Tibial artery (tissue), 4 donors: Measurements from ENCODE around the gene GSC2.

Experiments
- DNase-seq, 2 donors: peaks; one replicate each; pipeline ENCODE4 v3.0.0-alpha.2; 2019
- H3K27ac ChIP-seq, 2 donors: fragments of 200-600 bp; sonication (generic) in 1 of 2; 1 replicate in 1 of 2; 2 replicates in 1 of 2; pipeline ENCODE4 v1.5.1; 2018 to 2019; ENCODE audit warnings: mild to moderate bottlenecking in 1 of 2
- H3K27me3 ChIP-seq, 2 donors: fragments of 200-600 bp; sonication (generic) in 1 of 2; one replicate each; pipeline versions ENCODE4 v1.5.1 to v1.6.0; 2016 to 2019
- H3K36me3 ChIP-seq, 3 donors: fragments of 200-600 bp; sonication (generic) in 2 of 3; one replicate each; pipeline ENCODE4 v1.5.1; 2016 to 2019; ENCODE audit warnings: mild to moderate bottlenecking in 2 of 3
- H3K4me1 ChIP-seq, 4 donors: fragments of 200-600 bp; sonication (generic) in 2 of 4; 1 replicate in 3 of 4; 2 replicates in 1 of 4; pipeline ENCODE4 v1.5.1; 2016 to 2019
- H3K4me3 ChIP-seq, 2 donors: fragments of 200-600 bp; sonication (generic) in 1 of 2; 1 replicate in 1 of 2; 2 replicates in 1 of 2; pipeline ENCODE4 v1.5.1; 2018 to 2019; ENCODE audit warnings: mild to moderate bottlenecking in 2 of 2
- H3K9me3 ChIP-seq, 3 donors: fragments of 200-600 bp; sonication (generic) in 1 of 3; one replicate each; pipeline ENCODE4 v1.5.1; 2016 to 2019
- intact Hi-C: fragments of 100-400 bp; cut with DNase I; formaldehyde crosslinking; loops from one replicate; pipeline ENCODE4 v1.15.0; 2023; ENCODE audit warnings: low total_unique reads
- TF ChIP-seq, protein P1 (sequence below), 2 experiments: fragments of 200-600 bp in 1 of 2; fragments of 450-650 bp in 1 of 2; IDR thresholded peaks; one replicate each; pipeline ENCODE4 v1.5.1; 2017 to 2019; ENCODE audit warnings: antibody characterized with exemption in 2 of 2, mild to moderate bottlenecking in 1 of 2, moderate library complexity in 1 of 2

GSC2 gene

DNA sequence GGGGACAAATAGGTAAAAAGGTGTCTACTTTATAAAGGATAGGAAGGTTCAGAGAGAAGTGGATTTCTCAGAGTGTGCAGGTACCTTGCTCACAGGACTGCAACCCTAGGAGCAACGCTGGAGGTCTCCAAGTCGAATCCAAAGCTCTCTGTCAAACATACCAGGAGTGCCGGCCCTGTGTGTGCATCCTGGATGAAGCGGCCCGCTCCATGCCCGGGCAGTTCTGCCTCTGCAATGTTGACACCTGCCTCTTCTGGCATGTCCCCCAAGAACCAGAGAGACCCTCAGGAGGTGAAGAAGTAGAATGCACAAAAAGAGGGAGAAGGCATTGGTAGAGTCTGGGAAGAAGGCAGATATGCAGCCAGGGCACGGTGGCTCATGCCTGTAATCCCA lies 22.1 kb downstream of the GSC2 start:
- no peak overlapping the region for H3K27ac ChIP-seq
- TF ChIP-seq, protein P1, sequence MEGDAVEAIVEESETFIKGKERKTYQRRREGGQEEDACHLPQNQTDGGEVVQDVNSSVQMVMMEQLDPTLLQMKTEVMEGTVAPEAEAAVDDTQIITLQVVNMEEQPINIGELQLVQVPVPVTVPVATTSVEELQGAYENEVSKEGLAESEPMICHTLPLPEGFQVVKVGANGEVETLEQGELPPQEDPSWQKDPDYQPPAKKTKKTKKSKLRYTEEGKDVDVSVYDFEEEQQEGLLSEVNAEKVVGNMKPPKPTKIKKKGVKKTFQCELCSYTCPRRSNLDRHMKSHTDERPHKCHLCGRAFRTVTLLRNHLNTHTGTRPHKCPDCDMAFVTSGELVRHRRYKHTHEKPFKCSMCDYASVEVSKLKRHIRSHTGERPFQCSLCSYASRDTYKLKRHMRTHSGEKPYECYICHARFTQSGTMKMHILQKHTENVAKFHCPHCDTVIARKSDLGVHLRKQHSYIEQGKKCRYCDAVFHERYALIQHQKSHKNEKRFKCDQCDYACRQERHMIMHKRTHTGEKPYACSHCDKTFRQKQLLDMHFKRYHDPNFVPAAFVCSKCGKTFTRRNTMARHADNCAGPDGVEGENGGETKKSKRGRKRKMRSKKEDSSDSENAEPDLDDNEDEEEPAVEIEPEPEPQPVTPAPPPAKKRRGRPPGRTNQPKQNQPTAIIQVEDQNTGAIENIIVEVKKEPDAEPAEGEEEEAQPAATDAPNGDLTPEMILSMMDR (IDR thresholded peaks at IDR 0.05) = no peak
- no peak for DNase-seq
- peaks cover 0 to 24% (median 14%) of the 10 kb centered on the region in 3 donors for H3K36me3 ChIP-seq
- peaks cover 0 to 9% (median 3%) of the 10 kb centered on the region in 4 donors for H3K4me1 ChIP-seq
- no peak overlapping the region for H3K4me3 ChIP-seq
- H3K9me3 ChIP-seq = no peaks in the 10 kb centered on the region
- H3K27me3 ChIP-seq = no peaks in the 10 kb centered on the region
- intact Hi-C loops = no loop called here

DNA sequence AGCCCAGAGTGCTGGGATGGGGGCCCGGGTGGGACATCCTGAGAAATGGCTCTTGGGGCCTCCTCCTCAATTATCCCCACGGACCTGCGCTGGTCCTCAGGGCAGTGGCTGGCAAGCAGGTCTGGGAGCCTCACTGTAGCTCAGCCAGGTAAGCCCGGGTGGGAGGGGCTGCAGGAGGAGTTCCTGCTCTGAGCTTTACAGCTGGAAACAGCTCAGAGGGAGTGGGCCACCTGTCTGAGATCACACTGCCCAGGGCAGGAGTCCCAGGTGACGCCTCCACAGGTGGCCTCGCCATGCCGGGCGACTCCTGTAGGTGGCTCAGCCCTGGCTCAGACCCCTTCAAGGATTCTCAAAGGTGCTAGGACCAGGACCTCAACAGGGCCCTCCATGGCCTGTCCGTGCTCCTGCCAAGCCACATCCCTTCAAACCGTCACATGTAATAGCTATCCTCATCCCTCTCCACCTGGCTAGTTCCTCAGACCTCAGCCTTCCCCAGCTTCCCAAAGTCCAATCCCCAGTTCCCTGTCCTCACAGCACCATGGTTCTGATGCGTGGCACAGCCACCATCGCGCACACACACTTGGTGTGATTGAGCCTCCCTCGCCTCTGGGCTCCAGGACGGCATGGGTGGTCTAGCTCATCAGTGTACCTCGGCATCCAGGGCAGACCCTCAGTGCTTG lies 22.6 kb downstream of the GSC2 start:
- intact Hi-C loops = no loop called here
- peaks cover 0 to 14% (median 4%) of the 10 kb centered on the region in 4 donors for H3K4me1 ChIP-seq
- TF ChIP-seq, protein P1 (IDR thresholded peaks at IDR 0.05) = no peak

DNA sequence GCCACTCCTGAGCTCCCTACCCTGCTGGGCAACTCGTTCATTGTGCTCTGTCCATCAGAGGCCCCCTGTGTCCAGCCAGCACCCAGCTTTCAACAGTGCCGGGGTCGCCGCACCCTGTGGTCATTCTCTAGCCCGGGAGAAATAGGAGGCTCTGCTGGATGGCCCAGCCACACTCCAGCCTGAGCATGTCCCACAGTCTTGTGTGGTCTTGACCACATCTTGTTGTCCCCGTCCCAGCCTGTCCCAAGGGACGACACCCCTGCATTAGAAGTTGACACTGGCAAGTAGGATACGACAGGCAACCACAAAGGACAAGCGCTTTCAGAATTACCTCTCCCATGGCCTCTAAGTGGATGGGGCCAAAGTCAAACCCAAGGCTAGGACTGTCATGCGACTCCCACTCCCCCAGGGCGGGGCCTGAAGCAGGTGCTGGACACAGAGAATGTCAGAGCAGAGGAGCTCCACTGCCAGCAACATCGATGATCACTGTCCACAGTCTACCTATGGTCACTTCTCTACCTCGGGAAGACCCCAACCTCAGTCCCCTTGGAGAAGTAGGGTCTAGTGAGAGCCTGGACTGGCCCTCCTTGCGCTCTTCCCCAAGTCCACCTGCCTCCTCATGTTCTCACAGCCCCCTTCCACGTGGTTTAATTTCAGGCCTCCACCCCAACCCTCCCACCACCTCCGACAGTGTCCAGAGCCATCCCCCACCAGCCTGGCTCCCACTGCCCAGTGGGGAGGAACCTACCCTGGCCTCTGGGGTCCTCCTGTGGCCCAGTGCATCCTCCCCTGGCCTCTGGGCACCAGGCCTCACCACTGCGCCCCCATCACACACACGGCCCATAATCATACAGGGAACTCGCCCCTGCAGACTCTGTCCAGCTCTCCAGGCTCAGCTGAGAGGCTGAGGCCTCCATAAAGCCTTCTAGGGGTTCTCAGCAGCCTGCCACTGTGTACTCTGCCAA lies 23.5 kb downstream of the GSC2 start:
- TF ChIP-seq, protein P1 (IDR thresholded peaks at IDR 0.05) = no peak
- peaks cover 0 to 10% (median 0%) of the 10 kb centered on the region in 3 donors for H3K36me3 ChIP-seq
- intact Hi-C loops = no loop called here
- H3K9me3 ChIP-seq = no peaks in the 10 kb centered on the region
- H3K4me1 ChIP-seq = peaks cover 0 to 14% (median 4%) of the 10 kb centered on the region in 4 donors
- no peak for DNase-seq
- H3K4me3 ChIP-seq = no peak overlapping the region
- H3K27ac ChIP-seq = no peak overlapping the region
- no peaks in the 10 kb centered on the region for H3K27me3 ChIP-seq

More for the DNA sequence above, 22.6 kb downstream of the GSC2 start:
- no peaks in the 10 kb centered on the region for H3K27me3 ChIP-seq
- H3K27ac ChIP-seq = no peak overlapping the region
- H3K36me3 ChIP-seq = peaks cover 0 to 19% (median 8%) of the 10 kb centered on the region in 3 donors
- H3K4me3 ChIP-seq = no peak overlapping the region
- DNase-seq = no peak
- no peaks in the 10 kb centered on the region for H3K9me3 ChIP-seq

DNA sequence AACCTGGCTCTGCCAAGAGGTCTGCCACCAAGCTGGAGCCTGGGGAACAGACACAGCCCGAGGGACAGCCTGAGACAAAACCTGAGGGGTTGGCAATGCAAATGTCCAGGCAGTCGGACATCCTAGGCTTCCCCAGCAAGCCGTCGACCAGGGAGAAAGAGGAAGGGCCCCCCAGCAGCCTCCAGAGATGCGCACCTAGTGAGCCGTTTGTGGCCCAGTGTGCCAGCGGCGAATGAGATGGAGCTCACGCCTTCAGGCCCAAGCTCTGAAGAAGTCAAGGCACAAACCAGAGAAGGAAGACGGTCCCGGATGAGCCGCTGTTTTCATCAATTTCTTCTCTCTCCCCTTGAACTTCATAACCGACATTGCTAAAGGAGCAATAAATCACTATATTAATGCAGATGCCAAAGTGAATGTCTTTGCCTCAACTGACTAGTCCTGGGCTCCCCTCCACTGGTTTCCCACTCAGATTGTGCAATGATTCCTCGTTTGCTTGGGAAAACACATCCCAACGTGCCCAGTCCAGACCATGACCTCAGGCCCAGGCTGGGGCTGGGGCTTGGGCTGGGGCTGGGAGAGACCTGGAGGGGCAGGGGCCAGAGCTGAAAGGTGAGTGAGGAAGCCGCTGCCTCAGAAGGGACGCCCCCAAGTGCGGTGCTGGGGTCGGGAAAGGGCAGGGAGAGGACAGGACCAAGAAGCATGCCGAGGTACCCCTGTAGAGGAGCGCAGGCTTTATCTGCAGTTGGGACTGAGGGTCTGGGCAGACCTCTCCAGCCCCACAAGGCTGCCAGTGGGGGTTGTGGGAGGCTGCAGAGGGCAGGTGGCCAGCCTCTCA lies 24.4 kb downstream of the GSC2 start:
- TF ChIP-seq, protein P1 (IDR thresholded peaks at IDR 0.05) = no peak
- no peak for DNase-seq
- no peaks in the 10 kb centered on the region for H3K27me3 ChIP-seq
- no peak overlapping the region for H3K4me3 ChIP-seq
- intact Hi-C loops = no loop called here
- no peaks in the 10 kb centered on the region for H3K9me3 ChIP-seq
- H3K4me1 ChIP-seq = peaks cover 0 to 22% (median 11%) of the 10 kb centered on the region in 4 donors
- peaks cover 0 to 1% (median 0%) of the 10 kb centered on the region in 3 donors for H3K36me3 ChIP-seq
- H3K27ac ChIP-seq = no peak overlapping the region

DNA sequence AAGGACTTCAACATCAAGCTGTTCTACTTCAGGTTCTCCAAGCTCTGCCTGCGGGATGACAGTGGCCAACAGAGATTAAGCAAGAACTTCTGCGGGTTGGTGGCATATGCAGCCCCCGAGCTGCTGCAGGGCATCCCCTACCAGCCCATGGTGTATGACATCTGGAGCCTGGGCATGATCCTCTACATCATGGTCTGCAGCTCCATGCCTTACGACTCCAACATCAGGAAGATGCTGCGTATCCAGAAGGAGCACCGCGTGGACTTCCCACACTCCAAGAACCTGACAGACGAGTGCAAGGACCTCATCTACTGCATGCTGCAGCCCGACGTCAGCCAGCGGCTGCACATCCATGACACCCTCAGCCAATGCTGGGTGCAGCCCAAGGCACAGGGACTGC lies 25.1 kb downstream of the GSC2 start:
- Histone ChIP-seq H3K9me3 (no peaks in the 10 kb centered on the region), H3K36me3 (no peaks in the 10 kb centered on the region), H3K27ac (no peak overlapping the region), H3K4me3 (no peak overlapping the region), H3K4me1 (peaks cover 0 to 29% (median 17%) of the 10 kb centered on the region in 4 donors), H3K27me3 (no peaks in the 10 kb centered on the region)
- TF ChIP-seq, protein P1 (IDR thresholded peaks at IDR 0.05) = no peak
- no peak for DNase-seq
- intact Hi-C loops = no loop called here
